Activated CD8-positive, alpha-beta memory T cell treated with anti-CD3 and anti-CD28 coated beads for 36 hours (primary cell): Measurements from ENCODE around the gene WDR4. TPM values are rescaled to one million over a fixed set of nuclear protein-coding genes. Genes with fewer than 3 reads are reported as not detected.
"Not testable (repeated sequence)": the region's sequence is repeated elsewhere in the genome, so short reads cannot be mapped to it uniquely, and the experiment has no call there.

Source experiments
- CTCF ChIA-PET: fragments of 350-600 bp; sonication (Branson Sonifier 250); formaldehyde crosslinking; loops from one replicate; lab custom pipeline; 2021; ENCODE audit warnings: antibody characterized with exemption; lab: Charles Lee
- POLR2A ChIA-PET: fragments of 350-600 bp; sonication (Branson Sonifier 250); formaldehyde crosslinking; loops from one replicate; lab custom pipeline; 2021; ENCODE audit warnings: antibody characterized with exemption; lab: Charles Lee
- total RNA-seq, 2 experiments: library from RNA; stranded (reverse); gene quantifications; one replicate each; pipeline ENCODE4 v1.2.3, GENCODE V29; 2021

The WDR4 gene
- total RNA-seq, 2 experiments from 2014 or later, result 58.9 to 61.6 TPM

DNA sequence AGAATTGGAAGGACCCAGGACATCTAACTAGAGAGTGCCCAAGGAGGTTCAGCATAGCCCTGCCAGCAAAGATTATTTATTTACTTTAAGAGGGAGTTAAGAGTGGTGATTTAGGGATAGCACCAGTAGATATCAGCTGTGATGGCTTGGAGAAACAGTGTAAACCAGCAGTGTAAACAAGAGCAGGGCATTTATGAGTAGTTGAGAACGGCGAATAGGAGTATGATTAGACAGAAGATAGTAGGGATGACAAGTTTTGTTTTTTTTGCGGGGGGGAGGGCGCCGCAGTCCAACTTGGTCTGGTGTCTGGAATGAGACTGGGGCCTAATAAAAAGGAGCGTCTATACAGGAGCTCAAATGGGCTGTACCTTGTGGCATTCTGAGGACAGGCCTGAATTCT is 77.7 kb downstream of the WDR4 start:
- POLR2A ChIA-PET, CTCF ChIA-PET: not testable (repeated sequence)

DNA sequence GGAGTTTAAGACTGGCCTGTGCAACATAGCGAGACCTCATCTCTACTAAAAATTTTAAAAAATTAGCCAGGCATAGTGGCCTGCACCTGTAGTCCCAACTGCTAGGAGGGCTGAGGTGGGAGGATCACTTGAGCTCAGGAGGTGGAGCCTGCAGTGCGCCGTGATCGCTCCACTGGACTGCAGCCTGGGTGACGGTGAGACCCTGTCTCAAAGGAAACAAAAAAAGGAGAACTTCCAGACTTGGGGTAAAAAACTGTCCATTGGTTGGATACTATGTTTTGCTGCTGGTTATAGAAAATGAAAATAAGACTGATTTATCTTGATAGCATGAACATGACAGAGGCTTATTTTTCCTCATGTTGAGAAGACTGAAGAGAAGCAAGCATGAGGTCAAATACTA is 79.4 kb downstream of the WDR4 start:
- POLR2A ChIA-PET, result interaction anchor here (0.6 kb wide), 1 partner anchor 22 kb away, joined by 10 read pairs; no protein-coding TSS in a partner anchor
- CTCF ChIA-PET, result interaction anchor here (1.0 kb wide), 1 partner anchor 19 kb away, joined by 3 read pairs; no protein-coding TSS in a partner anchor

DNA sequence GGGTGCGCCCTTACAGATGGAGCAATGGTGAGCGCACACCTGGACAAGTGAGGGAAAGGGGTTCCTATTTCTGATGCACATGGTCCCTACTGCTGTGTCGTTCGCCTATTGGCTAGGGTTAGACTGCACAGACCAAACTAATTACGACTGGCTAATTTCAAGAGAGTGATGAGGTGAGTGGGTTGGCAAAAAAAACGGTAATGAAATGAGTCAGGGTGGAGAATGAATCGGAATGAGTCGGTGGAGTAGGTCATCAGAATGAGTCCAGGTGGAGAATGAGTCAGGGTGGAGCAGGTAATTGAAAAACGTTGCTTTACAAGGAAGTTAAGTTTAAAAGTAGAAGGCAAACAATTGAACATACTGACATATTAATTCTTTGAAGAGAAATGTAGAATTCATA is 79.8 kb downstream of the WDR4 start:
- ChIA-PET CTCF (interaction anchor here (1.0 kb wide), 1 partner anchor 19 kb away, joined by 3 read pairs; no protein-coding TSS in a partner anchor), POLR2A (no interaction called here)

Other genes starting within 250 kb of the WDR4 start
- 1 to 10 TPM; 2.2 to 2.6 TPM for gene PDE9A, start 225.9 kb downstream of the WDR4 start, total RNA-seq
- gene NDUFV3, start 13.8 kb upstream of the WDR4 start, total RNA-seq, result 10 to 100 TPM; 36.0 to 38.1 TPM
- not detected for gene ERVH48-1, start 46.1 kb upstream of the WDR4 start, total RNA-seq
- 10 to 100 TPM; 21.5 to 22.2 TPM for gene PKNOX1, start 95.0 kb upstream of the WDR4 start, total RNA-seq
- 10 to 100 TPM; 14.1 to 15.5 TPM for gene CBS, start 196.3 kb upstream of the WDR4 start, total RNA-seq
- 10 to 100 TPM; 11.3 to 17.2 TPM for gene U2AF1, start 228.0 kb upstream of the WDR4 start, total RNA-seq